Psoas muscle (tissue), 8 donors: ENCODE data around the gene ZNF341. TPM values are rescaled to one million over a fixed set of nuclear protein-coding genes. Genes with fewer than 3 reads are reported as not detected.

Source experiments
- ATAC-seq, 4 donors: fragments of 200-7000 bp; cut with Tn5 transposase; one replicate each; pipeline ENCODE4 v1.9.1; 2020; ENCODE audit warnings: moderate library complexity in 3 of 4, mild to moderate bottlenecking in 2 of 4
- DNase-seq, 2 donors: peaks; one replicate each; pipeline ENCODE4 v3.0.0-alpha.2; 2020
- H3K27ac ChIP-seq: fragments of 200-600 bp; one replicate; pipeline ENCODE4 v1.8.0; 2022
- H3K27me3 ChIP-seq, 3 donors: fragments of 200-600 bp in 1 of 3; one replicate each; pipeline versions ENCODE4 v1.6.1 to v1.8.0; 2013 to 2022; ENCODE audit warnings: low read length in 2 of 3, mild to moderate bottlenecking in 2 of 3, moderate library complexity in 1 of 3; ENCODE audit not compliant: insufficient read depth in 3 of 3
- H3K36me3 ChIP-seq, 2 donors: fragments of 200-600 bp in 1 of 2; one replicate each; pipeline versions ENCODE4 v1.6.1 to v1.8.0; 2013 to 2022; ENCODE audit warnings: low read depth in 1 of 2, mild to moderate bottlenecking in 1 of 2, moderate library complexity in 1 of 2; ENCODE audit not compliant: insufficient read depth in 1 of 2
- H3K4me1 ChIP-seq: fragments of 200-600 bp; one replicate; pipeline ENCODE4 v1.8.0; 2022
- H3K4me3 ChIP-seq: fragments of 200-600 bp; one replicate; pipeline ENCODE4 v1.8.0; 2022; ENCODE audit warnings: mild to moderate bottlenecking
- H3K9me3 ChIP-seq: fragments of 200-600 bp; one replicate; pipeline ENCODE4 v1.8.0; 2022
- CTCF ChIP-seq: fragments of 200-600 bp; IDR thresholded peaks from one replicate; pipeline ENCODE4 v1.8.0; 2022; ENCODE audit warnings: antibody characterized with exemption
- WGBS, 3 donors: extraction: QIAGEN DNeasy Blood & Tissue Kit; methylation state at CpG; one replicate each; pipeline versions ENCODE4 v1.1.6 to v1.1.7; 2013; 5-methylcytosine and 5-hydroxymethylcytosine counted together
- intact Hi-C, 2 donors: fragments of 100-400 bp; cut with DNase I; formaldehyde crosslinking; loops; one replicate each; pipeline versions ENCODE4 v1.11.0 to v1.14.2; 2022
- polyA plus RNA-seq, 3 donors: library from polyadenylated mRNA; stranded (reverse); fragments of 200-250 nt; gene quantifications; one replicate each; pipeline ENCODE4 v1.2.3, GENCODE V29; 2013
- total RNA-seq, 4 donors: library from RNA; stranded (reverse); fragmentation: NEBNext Ultra II Directional in 2 of 4; extraction: Animal tissue kit (Norgen Biotek cat#: 25700) in 2 of 4; gene quantifications; one replicate each; pipeline versions ENCODE4 v1.2.1 to v1.2.4, GENCODE V29; 2021 to 2023
- donor health status: healthy with polysubstance abuse.
- donor health status: DM: no; HTN: no; CAD: no; lungs with moderate emphysema.
- donor health status: Bipolar disorder and iron deficiency.
- donor health status: healthy.
- donor health status: DM: yes; HTN: yes; CAD: no.
- donor health status: DM: no; HTN: no; CAD: no.
- donor health status: DM: no; HTN: no; CAD: no.
- donor health status: DM: yes; HTN: yes; CAD: no.

The ZNF341 gene
- total and polyA plus RNA-seq, 7 donors: 1.3 to 3.0 (median 1.5) TPM

GRCh38 chr20:33811776-33812151 lies 80.0 kb downstream of the ZNF341 start:
- Histone ChIP-seq H3K9me3 (no peaks in the 10 kb centered on the region), H3K27ac (peak overlapping the region; percentile 95), H3K36me3 (peaks cover 4 to 6% of the 10 kb centered on the region in 2 donors), H3K27me3 (no peaks in the 10 kb centered on the region), H3K4me1 (peaks cover 37% of the 10 kb centered on the region), H3K4me3 (peak overlapping the region; percentile 94)
- intact Hi-C loops: loop anchor here in 1 of 2 donors (2.0 kb wide), 1 partner anchor 301 kb away; the partner anchor contains the start of gene EIF2S2
- no peak for TF ChIP-seq CTCF
- ATAC-seq (peak in 1 of 4 donors; percentile 5), DNase-seq (no peak)
- 0 to 1% (median 0%) methylated on average over 12 of the region's 12 CpGs for WGBS, 3 donors

- H3K27ac ChIP-seq: peak overlapping the region; percentile 95
- intact Hi-C loops: no loop called here
- H3K4me3 ChIP-seq: peak overlapping the region; percentile 94
- ATAC-seq (peak; percentile 64 to 80 (median 73)), DNase-seq (peak; percentile 74 to 85)
- H3K9me3 ChIP-seq: no peaks in the 10 kb centered on the region
- H3K36me3 ChIP-seq: peaks cover 4 to 6% of the 10 kb centered on the region in 2 donors
- H3K27me3 ChIP-seq: no peaks in the 10 kb centered on the region
- 5 to 9% (median 6%) methylated on average over 14 of the region's 14 CpGs for WGBS, 3 donors
- no peak for TF ChIP-seq CTCF
- H3K4me1 ChIP-seq: peaks cover 37% of the 10 kb centered on the region
These were observed 80.5 kb downstream of the ZNF341 start for GRCh38 chr20:33812152-33812849.

- no peaks in the 10 kb centered on the region for H3K9me3 ChIP-seq
- peak overlapping the region; percentile 95 for H3K27ac ChIP-seq
- H3K4me1 ChIP-seq: peaks cover 37% of the 10 kb centered on the region
- ATAC-seq (peak in 1 of 4 donors; percentile 13), DNase-seq (no peak)
- intact Hi-C loops: no loop called here
- WGBS, 3 donors: 29 to 38% (median 29%) methylated on average over 10 of the region's 10 CpGs
- no peaks in the 10 kb centered on the region for H3K27me3 ChIP-seq
- H3K4me3 ChIP-seq: peak overlapping the region; percentile 94
- peaks cover 4 to 6% of the 10 kb centered on the region in 2 donors for H3K36me3 ChIP-seq
- TF ChIP-seq CTCF: no peak
These were observed 81.2 kb downstream of the ZNF341 start for GRCh38 chr20:33812908-33813462.

- H3K4me3 ChIP-seq: peak overlapping the region; percentile 24
- TF ChIP-seq CTCF: no peak
- peaks cover 4 to 6% of the 10 kb centered on the region in 2 donors for H3K36me3 ChIP-seq
- H3K9me3 ChIP-seq: no peaks in the 10 kb centered on the region
- no peaks in the 10 kb centered on the region for H3K27me3 ChIP-seq
- ATAC-seq (no peak), DNase-seq (no peak)
- peaks cover 49% of the 10 kb centered on the region for H3K4me1 ChIP-seq
- 61 to 71% (median 65%) methylated on average over 5 of the region's 5 CpGs for WGBS, 3 donors
- intact Hi-C loops: no loop called here
- H3K27ac ChIP-seq: peak overlapping the region; percentile 34
These were observed 82.5 kb downstream of the ZNF341 start for GRCh38 chr20:33814238-33814712.
